ENCODE results near the gene SLC27A4. TPM values are rescaled to one million over a fixed set of nuclear protein-coding genes. Genes with fewer than 3 reads are reported as not detected.

The SLC27A4 gene
- total and polyA plus RNA-seq, 9 donors = 4.8 to 22.4 (median 10.8) TPM

- no peaks in the 10 kb centered on the region for H3K4me1 ChIP-seq (ENCODE audit: insufficient read depth)
- no peak overlapping the region for H3K4me3 ChIP-seq
- H3K9me3 ChIP-seq = no peaks in the 10 kb centered on the region
- 63 to 66% (median 65%) methylated on average over 6 to 8 of the region's 8 CpGs for WGBS, 3 donors
- no peaks in the 10 kb centered on the region for H3K36me3 ChIP-seq
- DNase-seq = no peak
- no peak overlapping the region for H3K27ac ChIP-seq
- intact Hi-C loops (cut with DNase I) = no loop called here
- no peaks in the 10 kb centered on the region for H3K27me3 ChIP-seq
- TF ChIP-seq EP300 (IDR thresholded peaks at IDR 0.05) = no peak
- TF ChIP-seq POLR2A (IDR thresholded peaks at IDR 0.05) = no peak
- TF ChIP-seq, protein P1, sequence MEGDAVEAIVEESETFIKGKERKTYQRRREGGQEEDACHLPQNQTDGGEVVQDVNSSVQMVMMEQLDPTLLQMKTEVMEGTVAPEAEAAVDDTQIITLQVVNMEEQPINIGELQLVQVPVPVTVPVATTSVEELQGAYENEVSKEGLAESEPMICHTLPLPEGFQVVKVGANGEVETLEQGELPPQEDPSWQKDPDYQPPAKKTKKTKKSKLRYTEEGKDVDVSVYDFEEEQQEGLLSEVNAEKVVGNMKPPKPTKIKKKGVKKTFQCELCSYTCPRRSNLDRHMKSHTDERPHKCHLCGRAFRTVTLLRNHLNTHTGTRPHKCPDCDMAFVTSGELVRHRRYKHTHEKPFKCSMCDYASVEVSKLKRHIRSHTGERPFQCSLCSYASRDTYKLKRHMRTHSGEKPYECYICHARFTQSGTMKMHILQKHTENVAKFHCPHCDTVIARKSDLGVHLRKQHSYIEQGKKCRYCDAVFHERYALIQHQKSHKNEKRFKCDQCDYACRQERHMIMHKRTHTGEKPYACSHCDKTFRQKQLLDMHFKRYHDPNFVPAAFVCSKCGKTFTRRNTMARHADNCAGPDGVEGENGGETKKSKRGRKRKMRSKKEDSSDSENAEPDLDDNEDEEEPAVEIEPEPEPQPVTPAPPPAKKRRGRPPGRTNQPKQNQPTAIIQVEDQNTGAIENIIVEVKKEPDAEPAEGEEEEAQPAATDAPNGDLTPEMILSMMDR (IDR thresholded peaks at IDR 0.05) = no peak
Measured at GRCh38 chr9:128409450-128409849, 69.1 kb downstream of the SLC27A4 start.

DNA sequence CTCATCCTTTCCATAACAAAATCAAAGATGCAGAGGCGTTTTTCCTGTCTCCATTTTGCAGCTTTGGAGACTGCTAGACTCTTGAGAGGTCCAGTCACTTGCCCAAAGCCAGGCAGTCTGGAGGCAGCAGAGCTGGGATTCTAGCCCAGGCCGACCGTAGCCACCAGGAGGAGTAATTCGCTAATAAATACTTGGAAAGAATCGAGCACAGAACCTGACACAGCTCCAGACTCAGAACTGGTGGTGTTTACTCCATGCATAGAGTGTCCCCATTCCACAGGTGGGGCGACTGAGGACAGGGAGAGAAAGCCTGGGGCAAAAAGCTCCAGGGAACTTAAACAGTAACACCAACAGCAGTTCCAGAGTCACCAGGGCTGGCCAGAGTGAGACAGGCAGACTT is 69.7 kb downstream of the SLC27A4 start:
- WGBS, 3 donors = 25 to 27% (median 26%) methylated on average over 6 of the region's 6 CpGs
- no peaks in the 10 kb centered on the region for H3K4me1 ChIP-seq (ENCODE audit: insufficient read depth)
- H3K27me3 ChIP-seq = no peaks in the 10 kb centered on the region
- no peak overlapping the region for H3K27ac ChIP-seq
- intact Hi-C loops (cut with DNase I) = loop anchor here in 1 of 4 donors (10.0 kb wide), 1 partner anchor 45 kb away; no protein-coding TSS in a partner anchor
- H3K4me3 ChIP-seq = no peak overlapping the region
- no peaks in the 10 kb centered on the region for H3K36me3 ChIP-seq
- no peak for DNase-seq
- TF ChIP-seq, protein P1 (IDR thresholded peaks at IDR 0.05) = no peak
- TF ChIP-seq EP300 (IDR thresholded peaks at IDR 0.05) = no peak
- TF ChIP-seq POLR2A (IDR thresholded peaks at IDR 0.05) = no peak
- H3K9me3 ChIP-seq = no peaks in the 10 kb centered on the region

MicroRNA genes within 50 kb of the gene (microRNA counts, 767-probe panel; counts per million panel counts)
- microRNA hsa-miR-219-2-3p = 530 counts per million, percentile 78 among the panel's probes with 10 or more counts

Small RNA genes lying within 50 kb of the gene (microRNA-seq; reads per million reads assigned to microRNA genes)
- gene MIR219B = 0 reads per million in 3 donors

Other genes starting within 250 kb of the SLC27A4 start
- 10 to 100 TPM; 33.7 to 69.5 (median 61.3) TPM for gene PTGES2, start 212.8 kb upstream of the SLC27A4 start, total RNA-seq
- 10 to 100 TPM; 19.6 to 33.8 TPM for gene PTGES2, start 212.8 kb upstream of the SLC27A4 start, polyA plus RNA-seq
- 10 to 100 TPM in 2 of 7 donors, 1 to 10 TPM in 3, under 1 TPM in 1, not detected in 1; 0.33 to 19.5 (median 4.3) TPM for gene LCN2, start 191.1 kb upstream of the SLC27A4 start, total RNA-seq
- gene LCN2, start 191.1 kb upstream of the SLC27A4 start, polyA plus RNA-seq = under 1 TPM in 1 of 2 donors, not detected in 1; 0.46 TPM
- gene BBLN, start 180.3 kb upstream of the SLC27A4 start, total RNA-seq = 100 to 1,000 TPM in 1 of 7 donors, 10 to 100 TPM in 6; 17.9 to 210 (median 31.7) TPM
- 10 to 100 TPM in 1 of 2 donors, 1 to 10 TPM in 1; 2.4 to 59.3 TPM for gene BBLN, start 180.3 kb upstream of the SLC27A4 start, polyA plus RNA-seq
- 100 to 1,000 TPM in 5 of 7 donors, 10 to 100 TPM in 2; 53.1 to 185 (median 153) TPM for gene CIZ1, start 149.0 kb upstream of the SLC27A4 start, total RNA-seq
- gene CIZ1, start 149.0 kb upstream of the SLC27A4 start, polyA plus RNA-seq = 10 to 100 TPM; 86.6 to 87.8 TPM
- gene DNM1, start 137.1 kb upstream of the SLC27A4 start, total RNA-seq = 10 to 100 TPM in 1 of 7 donors, 1 to 10 TPM in 6; 1.2 to 10.4 (median 4.6) TPM
- 1 to 10 TPM; 2.0 to 7.6 TPM for gene DNM1, start 137.1 kb upstream of the SLC27A4 start, polyA plus RNA-seq
- gene GOLGA2, start 64.5 kb upstream of the SLC27A4 start, total RNA-seq = 100 to 1,000 TPM in 4 of 7 donors, 10 to 100 TPM in 3; 53.2 to 117 (median 107) TPM
- 100 to 1,000 TPM in 1 of 2 donors, 10 to 100 TPM in 1; 63.7 to 114 TPM for gene GOLGA2, start 64.5 kb upstream of the SLC27A4 start, polyA plus RNA-seq
- 10 to 100 TPM; 22.4 to 48.9 (median 29.5) TPM for gene SWI5, start 64.3 kb upstream of the SLC27A4 start, total RNA-seq
- gene SWI5, start 64.3 kb upstream of the SLC27A4 start, polyA plus RNA-seq = 10 to 100 TPM; 34.4 to 46.4 TPM
- gene TRUB2, start 18.1 kb upstream of the SLC27A4 start, total RNA-seq = 10 to 100 TPM in 6 of 7 donors, 1 to 10 TPM in 1; 4.6 to 29.4 (median 19.7) TPM
- 10 to 100 TPM in 1 of 2 donors, 1 to 10 TPM in 1; 9.7 to 20.7 TPM for gene TRUB2, start 18.1 kb upstream of the SLC27A4 start, polyA plus RNA-seq
- 10 to 100 TPM; 24.4 to 75.7 (median 34.2) TPM for gene COQ4, start 17.7 kb upstream of the SLC27A4 start, total RNA-seq
- gene COQ4, start 17.7 kb upstream of the SLC27A4 start, polyA plus RNA-seq = 10 to 100 TPM; 22.0 to 38.0 TPM
- 10 to 100 TPM; 20.5 to 51.4 (median 36.0) TPM for gene URM1, start 30.8 kb downstream of the SLC27A4 start, total RNA-seq
- gene URM1, start 30.8 kb downstream of the SLC27A4 start, polyA plus RNA-seq = 10 to 100 TPM; 22.1 to 41.4 TPM
- gene CERCAM, start 80.3 kb downstream of the SLC27A4 start, total RNA-seq = 10 to 100 TPM; 19.6 to 63.9 (median 45.8) TPM
- 10 to 100 TPM; 24.2 to 27.3 TPM for gene CERCAM, start 80.3 kb downstream of the SLC27A4 start, polyA plus RNA-seq
- gene ODF2, start 115.5 kb downstream of the SLC27A4 start, total RNA-seq = 10 to 100 TPM in 6 of 7 donors, 1 to 10 TPM in 1; 9.7 to 26.5 (median 20.3) TPM
- gene ODF2, start 115.5 kb downstream of the SLC27A4 start, polyA plus RNA-seq = 10 to 100 TPM; 14.6 to 23.9 TPM
- gene GLE1, start 164.2 kb downstream of the SLC27A4 start, total RNA-seq = 10 to 100 TPM; 12.4 to 20.2 (median 19.0) TPM
- 10 to 100 TPM; 14.0 to 28.2 TPM for gene GLE1, start 164.2 kb downstream of the SLC27A4 start, polyA plus RNA-seq
- gene SPTAN1, start 212.1 kb downstream of the SLC27A4 start, total RNA-seq = 100 to 1,000 TPM; 140 to 301 (median 261) TPM
- gene SPTAN1, start 212.1 kb downstream of the SLC27A4 start, polyA plus RNA-seq = 100 to 1,000 TPM; 120 to 241 TPM

Data from ovary (tissue), 9 donors.